ENCODE measurements around the gene TDRD7.

DNA sequence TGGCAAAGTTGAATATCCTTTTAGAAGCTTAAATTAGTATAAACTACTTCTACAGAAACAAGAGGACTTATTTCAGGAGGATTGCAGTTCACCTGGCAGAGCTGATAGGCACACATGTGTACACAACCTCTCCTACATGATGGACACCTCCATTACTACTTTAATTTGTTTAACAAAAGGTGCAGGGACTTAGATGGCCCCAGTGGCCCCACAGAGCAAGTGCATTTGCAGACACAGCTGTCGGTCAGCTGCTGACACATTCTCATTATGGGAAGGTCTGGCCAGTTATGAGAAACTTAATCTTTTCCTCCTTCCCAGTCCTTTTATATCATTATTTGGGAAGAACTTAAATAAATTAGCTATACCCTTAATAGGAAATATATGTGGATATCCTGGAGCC is 28.3 kb downstream of the TDRD7 start:
- TF ChIP-seq FOXP2 (optimal IDR thresholded peaks at IDR 0.05; ENCODE audit: control extremely low read depth, extremely low read length, insufficient read depth) (no peak), POLR2AphosphoS5 (IDR thresholded peaks at IDR 0.05; ENCODE audit: borderline replicate concordance, low read depth, low read length) (no peak), EZH2 (IDR thresholded peaks at IDR 0.05) (no peak)

Data from SK-N-MC (cell line).